ENCODE measurements around the gene ZNF148.

ZNF148 gene

DNA sequence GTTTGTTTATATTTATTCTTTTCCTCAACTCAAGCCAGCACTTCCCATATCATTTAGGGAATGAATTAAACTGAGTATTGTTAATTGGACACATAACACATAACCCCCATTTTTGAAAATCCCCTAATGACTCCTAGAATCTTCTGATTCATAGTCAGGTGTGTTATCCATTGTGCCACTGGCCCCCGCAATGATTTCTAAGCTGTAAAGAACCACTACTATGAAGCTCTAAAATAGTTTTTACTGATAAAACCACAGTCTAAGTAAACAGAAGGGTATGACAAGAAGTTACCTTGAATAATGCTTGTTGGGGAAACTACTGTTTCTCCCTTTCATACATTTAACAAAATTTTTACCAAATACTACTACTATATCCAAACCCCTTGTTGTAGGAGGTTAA lies 140.3 kb downstream of the ZNF148 start:
- no peak for TF ChIP-seq EGR1 (IDR thresholded peaks at IDR 0.05)
- TF ChIP-seq ZBTB7A (IDR thresholded peaks at IDR 0.05; ENCODE audit: low read depth), result no peak
- no peak for TF ChIP-seq YY1 (IDR thresholded peaks at IDR 0.05; ENCODE audit: low read depth)
- TF ChIP-seq EP300 (IDR thresholded peaks at IDR 0.05; ENCODE audit: borderline replicate concordance), result no peak
- no peak for TF ChIP-seq REST (IDR thresholded peaks at IDR 0.05; ENCODE audit: low read depth)
- TF ChIP-seq RAD21 (IDR thresholded peaks at IDR 0.05; ENCODE audit: low read depth), result no peak
- no peak for TF ChIP-seq NFIC (IDR thresholded peaks at IDR 0.05)
- TF ChIP-seq TAF1 (IDR thresholded peaks at IDR 0.05; ENCODE audit: low read depth), result no peak
- TF ChIP-seq CREB1 (IDR thresholded peaks at IDR 0.05; ENCODE audit: low read depth), result no peak
- TF ChIP-seq MAX (IDR thresholded peaks at IDR 0.05), result no peak
- no peak for TF ChIP-seq TEAD4 (IDR thresholded peaks at IDR 0.05)

GRCh38 chr3:125232401-125232800 lies 142.7 kb downstream of the ZNF148 start:
- no peak for TF ChIP-seq MAX (IDR thresholded peaks at IDR 0.05)
- TF ChIP-seq TCF12 (IDR thresholded peaks at IDR 0.05; ENCODE audit: low read depth), result no peak
- no peak for TF ChIP-seq REST (IDR thresholded peaks at IDR 0.05; ENCODE audit: low read depth)
- no peak for TF ChIP-seq YY1 (IDR thresholded peaks at IDR 0.05; ENCODE audit: low read depth)
- TF ChIP-seq, protein P1, sequence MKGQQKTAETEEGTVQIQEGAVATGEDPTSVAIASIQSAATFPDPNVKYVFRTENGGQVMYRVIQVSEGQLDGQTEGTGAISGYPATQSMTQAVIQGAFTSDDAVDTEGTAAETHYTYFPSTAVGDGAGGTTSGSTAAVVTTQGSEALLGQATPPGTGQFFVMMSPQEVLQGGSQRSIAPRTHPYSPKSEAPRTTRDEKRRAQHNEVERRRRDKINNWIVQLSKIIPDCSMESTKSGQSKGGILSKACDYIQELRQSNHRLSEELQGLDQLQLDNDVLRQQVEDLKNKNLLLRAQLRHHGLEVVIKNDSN (IDR thresholded peaks at IDR 0.05), result no peak
- no peak for TF ChIP-seq EGR1 (IDR thresholded peaks at IDR 0.05)
- TF ChIP-seq CREB1 (IDR thresholded peaks at IDR 0.05; ENCODE audit: low read depth), result no peak
- no peak for TF ChIP-seq RAD21 (IDR thresholded peaks at IDR 0.05; ENCODE audit: low read depth)
- TF ChIP-seq TEAD4 (IDR thresholded peaks at IDR 0.05), result no peak
- no peak for TF ChIP-seq ZBTB7A (IDR thresholded peaks at IDR 0.05; ENCODE audit: low read depth)
- no peak for TF ChIP-seq EP300 (IDR thresholded peaks at IDR 0.05; ENCODE audit: borderline replicate concordance)
- TF ChIP-seq CEBPB (IDR thresholded peaks at IDR 0.05), result no peak
- no peak for TF ChIP-seq FOXM1 (IDR thresholded peaks at IDR 0.05; ENCODE audit: borderline replicate concordance, low read depth)
- no peak for TF ChIP-seq NFIC (IDR thresholded peaks at IDR 0.05)
- TF ChIP-seq TAF1 (IDR thresholded peaks at IDR 0.05; ENCODE audit: low read depth), result no peak

DNA sequence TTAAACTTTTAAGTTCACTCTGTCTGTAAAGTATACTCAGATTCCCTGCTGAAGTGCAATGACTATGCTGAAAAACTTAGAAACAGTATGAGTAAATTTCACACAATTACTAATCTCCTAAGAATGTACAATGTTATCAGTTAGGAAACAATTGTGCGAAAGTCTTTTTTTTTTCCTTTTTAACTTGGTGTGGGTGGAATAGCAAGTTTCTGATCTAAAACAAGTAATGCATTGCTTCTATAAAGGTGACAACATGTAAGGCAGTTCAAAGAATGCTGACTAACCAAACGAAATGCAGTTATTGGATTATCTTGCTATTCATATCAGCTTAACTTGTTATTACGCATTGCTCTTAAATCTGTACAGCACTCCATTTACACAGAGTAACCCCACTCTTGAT lies 143.2 kb downstream of the ZNF148 start:
- TF ChIP-seq, protein P1 (IDR thresholded peaks at IDR 0.05), result no peak
- TF ChIP-seq YY1 (IDR thresholded peaks at IDR 0.05; ENCODE audit: low read depth), result no peak

- TF ChIP-seq CREB1 (IDR thresholded peaks at IDR 0.05; ENCODE audit: low read depth) (no peak), TCF12 (IDR thresholded peaks at IDR 0.05; ENCODE audit: low read depth) (no peak)
Observed at GRCh38 chr3:125229707-125230106, 145.4 kb downstream of the ZNF148 start.

DNA sequence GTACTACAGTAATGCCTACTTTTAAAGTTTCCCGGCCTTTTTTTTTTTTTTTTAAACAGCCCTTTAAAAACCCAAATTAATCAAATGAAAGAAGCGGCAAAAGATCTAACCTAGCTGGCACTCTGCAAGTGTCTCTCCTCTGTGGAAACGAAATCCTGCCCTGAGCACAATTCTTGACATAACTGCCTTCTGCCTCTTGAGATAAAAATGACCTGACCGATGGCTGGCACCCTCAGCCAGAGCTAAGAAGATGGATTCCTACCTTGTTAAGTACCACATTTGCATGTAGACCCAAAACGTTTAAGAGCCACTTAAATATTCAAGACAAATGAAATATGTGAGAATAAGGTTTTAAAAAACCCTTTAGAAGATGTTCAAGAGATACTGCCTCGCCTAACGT lies 146.0 kb downstream of the ZNF148 start:
- TF ChIP-seq REST (IDR thresholded peaks at IDR 0.05; ENCODE audit: low read depth) (no peak), EP300 (IDR thresholded peaks at IDR 0.05; ENCODE audit: borderline replicate concordance) (no peak), NFIC (IDR thresholded peaks at IDR 0.05) (no peak), TEAD4 (IDR thresholded peaks at IDR 0.05) (no peak), EGR1 (IDR thresholded peaks at IDR 0.05) (no peak), MAX (IDR thresholded peaks at IDR 0.05) (no peak), CEBPB (IDR thresholded peaks at IDR 0.05) (no peak), ZBTB7A (IDR thresholded peaks at IDR 0.05; ENCODE audit: low read depth) (no peak), TAF1 (IDR thresholded peaks at IDR 0.05; ENCODE audit: low read depth) (no peak), RAD21 (IDR thresholded peaks at IDR 0.05; ENCODE audit: low read depth) (no peak), TCF12 (IDR thresholded peaks at IDR 0.05; ENCODE audit: low read depth) (no peak), YY1 (IDR thresholded peaks at IDR 0.05; ENCODE audit: low read depth) (no peak), FOXM1 (IDR thresholded peaks at IDR 0.05; ENCODE audit: borderline replicate concordance, low read depth) (no peak), CREB1 (IDR thresholded peaks at IDR 0.05; ENCODE audit: low read depth) (no peak)
- TF ChIP-seq, protein P1 (IDR thresholded peaks at IDR 0.05), result no peak

Measured in Ishikawa (cell line).